ENCODE data around the gene PRKACA.

DNA sequence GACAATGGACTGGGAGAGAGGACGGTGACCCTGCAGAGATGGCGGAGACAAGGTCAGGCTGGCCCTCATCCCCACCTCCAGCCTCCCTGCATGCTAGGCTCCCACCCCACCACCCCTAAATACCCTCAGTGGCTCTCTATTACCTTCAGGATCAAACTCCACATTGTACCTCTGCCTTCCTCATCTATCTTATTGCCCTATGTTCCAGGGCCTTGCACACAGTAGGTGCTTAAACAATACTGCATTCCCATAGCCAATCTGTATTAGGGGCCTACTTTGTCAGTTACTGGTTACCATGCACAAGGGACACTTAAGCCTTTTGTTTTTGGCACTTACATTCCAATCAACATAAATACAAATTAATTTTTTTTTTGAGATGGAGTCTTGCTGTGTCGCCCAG, 62.2 kb downstream of the PRKACA start:
- TF ChIP-seq ESRRA (IDR thresholded peaks at IDR 0.05; ENCODE audit: borderline replicate concordance, low read length) = no peak
- no peak for TF ChIP-seq CTCF (IDR thresholded peaks at IDR 0.05)
- no peak for TF ChIP-seq NFE2L2 (conservative IDR thresholded peaks at IDR 0.05; ENCODE audit: low read length)
- TF ChIP-seq, protein P1, sequence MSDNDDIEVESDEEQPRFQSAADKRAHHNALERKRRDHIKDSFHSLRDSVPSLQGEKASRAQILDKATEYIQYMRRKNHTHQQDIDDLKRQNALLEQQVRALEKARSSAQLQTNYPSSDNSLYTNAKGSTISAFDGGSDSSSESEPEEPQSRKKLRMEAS (IDR thresholded peaks at IDR 0.05) = no peak
- TF ChIP-seq RAD21 (conservative IDR thresholded peaks at IDR 0.05 in 1 of 2, IDR thresholded peaks at IDR 0.05 in 1 of 2) = no peak
- no peak for TF ChIP-seq RFX5 (IDR thresholded peaks at IDR 0.05)
- no peak for TF ChIP-seq PBX3 (IDR thresholded peaks at IDR 0.05)
- TF ChIP-seq EP300 (IDR thresholded peaks at IDR 0.05) = no peak
- TF ChIP-seq NR3C1 (IDR thresholded peaks at IDR 0.05) = no peak
- TF ChIP-seq POLR2A (IDR thresholded peaks at IDR 0.05; ENCODE audit: low read length) = no peak
- TF ChIP-seq TFCP2L1 (CRISPR knock-in tag; IDR thresholded peaks at IDR 0.05) = no peak
- no peak for TF ChIP-seq POLR2AphosphoS2 (conservative IDR thresholded peaks at IDR 0.05; ENCODE audit: low read length)
- no peak for TF ChIP-seq ELK1 (IDR thresholded peaks at IDR 0.05; ENCODE audit: low read depth, low read length)
- no peak for TF ChIP-seq RNF2 (IDR thresholded peaks at IDR 0.05; ENCODE audit: borderline replicate concordance, low read depth)

Data from A549 (cell line).